ENCODE results near the gene ACAT2.
A peak's percentile ranks its signal among the peaks of the same experiment; 100 is the strongest.

DNA sequence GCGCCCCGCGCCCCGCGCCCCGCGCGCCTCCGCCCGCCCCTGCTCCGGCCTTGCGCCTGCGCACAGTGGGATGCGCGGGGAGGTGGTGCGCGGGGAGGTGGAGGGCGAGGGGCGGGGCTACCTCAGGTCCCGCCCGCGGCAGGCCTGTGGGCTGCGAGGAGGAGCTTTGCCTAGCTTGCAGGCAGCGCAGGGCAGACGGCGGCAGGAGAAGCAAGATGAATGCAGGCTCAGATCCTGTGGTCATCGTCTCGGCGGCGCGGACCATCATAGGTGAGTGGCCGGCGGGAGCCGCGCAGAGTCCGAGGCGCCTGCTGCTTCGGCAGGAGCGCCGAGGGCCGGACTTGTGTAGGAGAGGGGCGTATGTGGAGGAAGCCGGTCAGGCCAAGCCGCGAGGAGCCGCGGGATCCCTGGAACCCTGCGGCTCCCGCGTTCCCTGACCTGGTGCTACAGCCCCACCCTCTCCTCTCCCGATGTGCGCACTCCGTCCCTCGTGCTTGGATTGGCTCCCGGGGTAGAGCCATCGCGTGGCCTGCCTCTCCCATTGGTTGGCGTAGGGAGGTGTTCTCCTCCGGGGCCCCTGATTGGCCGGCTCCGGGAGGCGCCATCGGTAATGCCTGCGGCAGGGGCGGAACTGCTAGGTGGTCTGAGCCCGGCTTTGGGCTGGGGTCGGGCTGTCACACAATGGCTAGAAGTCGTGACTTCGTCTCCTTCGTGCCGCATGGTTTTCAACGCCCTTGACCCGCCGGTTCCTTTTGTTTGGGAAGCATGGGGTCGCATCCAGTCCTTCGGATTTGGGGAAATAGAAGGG lies at the start of gene ACAT2:
- peak in 4 of 7 experiments; percentile 20 to 47 (median 28) for TF ChIP-seq CTCF (IDR thresholded peaks at IDR 0.05)
- peak; percentile 57 to 74 (median 70) for TF ChIP-seq POLR2A (IDR thresholded peaks at IDR 0.05)

Data from body of pancreas (tissue), 4 donors.